Astrocyte (in vitro differentiated cells and primary cell): ENCODE data around the gene SFXN3. TPM values are rescaled to one million over a fixed set of nuclear protein-coding genes. Genes with fewer than 3 reads are reported as not detected.

ENCODE experiments used
- DNase-seq: peaks from one replicate; pipeline ENCODE4 v3.0.0-alpha.2; 2010; ENCODE audit warnings: low read depth
- FAIRE-seq: peaks from 2 replicates; lab custom pipeline; 2011; peaks lifted over from hg19 to GRCh38; lab: Jason Lieb, UNC
- H2AFZ ChIP-seq: 2 replicates; pipeline ENCODE4 v1.6.0; 2012; ENCODE audit warnings: low read depth, low read length, inconsistent platforms
- H3K27ac ChIP-seq: 2 replicates; pipeline ENCODE4 v1.5.1; 2011; ENCODE audit warnings: low read depth, low read length, inconsistent platforms
- H3K27me3 ChIP-seq: 2 replicates; pipeline ENCODE4 v1.6.0; 2011; ENCODE audit warnings: low read length, inconsistent platforms; ENCODE audit not compliant: insufficient read depth
- H3K36me3 ChIP-seq: 2 replicates; pipeline ENCODE4 v1.5.1; 2011; ENCODE audit warnings: low read length, inconsistent platforms; ENCODE audit not compliant: insufficient read depth
- H3K4me1 ChIP-seq: 2 replicates; pipeline ENCODE4 v1.5.1; 2011; ENCODE audit warnings: low read length, inconsistent platforms; ENCODE audit not compliant: insufficient read depth
- H3K4me2 ChIP-seq: 2 replicates; pipeline ENCODE4 v1.6.0; 2012; ENCODE audit warnings: low read length, inconsistent platforms
- H3K4me3 ChIP-seq: 2 replicates; pipeline ENCODE4 v1.5.1; 2011; ENCODE audit warnings: low read depth, mild to moderate bottlenecking, low read length, inconsistent platforms; ENCODE audit not compliant: insufficient read depth
- H3K79me2 ChIP-seq: 2 replicates; pipeline ENCODE4 v1.6.0; 2012; ENCODE audit warnings: mild to moderate bottlenecking, low read length, inconsistent platforms; ENCODE audit not compliant: insufficient read depth
- H3K9ac ChIP-seq: 2 replicates; pipeline ENCODE4 v1.6.0; 2012; ENCODE audit warnings: mild to moderate bottlenecking, low read length, inconsistent platforms
- H3K9me3 ChIP-seq: 2 replicates; pipeline ENCODE4 v1.5.1; 2012; ENCODE audit warnings: low read depth, mild to moderate bottlenecking, low read length, inconsistent platforms; ENCODE audit not compliant: insufficient read depth
- H4K20me1 ChIP-seq: 2 replicates; pipeline ENCODE4 v1.6.0; 2012; ENCODE audit warnings: low read length, inconsistent platforms; ENCODE audit not compliant: insufficient read depth
- H3K27ac Mint-ChIP-seq: one replicate; pipeline ENCODE4 v1.8.0; 2021; ENCODE audit warnings: mild to moderate bottlenecking, mixed read lengths; ENCODE audit not compliant: unreplicated experiment
- H3K27me3 Mint-ChIP-seq: one replicate; pipeline ENCODE4 v1.8.0; 2021; ENCODE audit warnings: low read depth, mixed read lengths; ENCODE audit not compliant: unreplicated experiment
- H3K36me3 Mint-ChIP-seq: one replicate; pipeline ENCODE4 v1.8.0; 2021; ENCODE audit warnings: low read depth, mixed read lengths; ENCODE audit not compliant: unreplicated experiment
- H3K4me1 Mint-ChIP-seq: one replicate; pipeline ENCODE4 v1.8.0; 2021; ENCODE audit warnings: low read depth, mixed read lengths; ENCODE audit not compliant: unreplicated experiment
- H3K4me3 Mint-ChIP-seq: one replicate; pipeline ENCODE4 v1.8.0; 2021; ENCODE audit warnings: mild to moderate bottlenecking, moderate library complexity, mixed read lengths; ENCODE audit not compliant: unreplicated experiment
- H3K9me3 Mint-ChIP-seq: one replicate; pipeline ENCODE4 v1.8.0; 2021; ENCODE audit warnings: mild to moderate bottlenecking, mixed read lengths; ENCODE audit not compliant: unreplicated experiment
- EZH2 ChIP-seq: IDR thresholded peaks from 2 replicates; pipeline ENCODE4 v1.6.1; 2012; ENCODE audit warnings: mild to moderate bottlenecking, low read length, inconsistent platforms; ENCODE audit not compliant: insufficient read depth
- total RNA-seq: library from RNA; stranded (reverse); gene quantifications from 2 replicates; pipeline ENCODE4 v1.2.1, GENCODE V29; 2021
- TF ChIP-seq, protein P1 (sequence below): IDR thresholded peaks from 2 replicates; pipeline ENCODE4 v1.5.1; 2011; ENCODE audit warnings: low read depth, mild to moderate bottlenecking, inconsistent platforms, low read length, moderate library complexity; ENCODE audit not compliant: insufficient read depth

The SFXN3 gene
- total RNA-seq, 1 donor from 2014 or later: 68.3 TPM

DNA sequence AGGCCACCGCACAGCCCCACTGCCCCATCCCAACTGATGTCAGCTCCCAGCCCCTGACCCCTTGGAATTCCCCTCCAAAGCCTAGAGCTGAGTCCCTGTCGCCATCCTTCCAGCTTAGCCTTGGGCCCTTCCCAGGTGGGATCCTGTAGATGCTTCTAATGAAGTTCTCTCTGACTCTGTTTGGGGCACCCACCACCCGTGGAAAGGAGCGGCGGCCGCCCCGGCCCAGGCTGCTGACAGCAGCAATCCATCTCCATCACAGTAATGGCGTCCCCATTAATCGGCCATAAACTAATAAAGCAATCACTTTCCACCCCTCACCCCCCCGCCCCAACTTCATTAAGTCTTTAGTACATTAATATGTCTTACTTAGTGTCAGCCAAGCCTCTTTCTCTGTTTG lies 56.3 kb downstream of the SFXN3 start:
- Histone ChIP-seq H3K4me1 (no peaks in the 10 kb centered on the region), H3K4me2 (no peak overlapping the region), H3K79me2 (no peaks in the 10 kb centered on the region), H2AFZ (no peak overlapping the region), H3K9me3 (no peaks in the 10 kb centered on the region), H3K36me3 (no peaks in the 10 kb centered on the region), H3K9ac (no peak overlapping the region), H3K4me3 (no peak overlapping the region), H4K20me1 (no peaks in the 10 kb centered on the region), H3K27me3 (peaks cover 51% of the 10 kb centered on the region), H3K27ac (no peak overlapping the region)
- no peak for FAIRE-seq
- no peak overlapping the region for H3K4me3 Mint-ChIP-seq
- no peak for TF ChIP-seq EZH2
- TF ChIP-seq, protein P1, sequence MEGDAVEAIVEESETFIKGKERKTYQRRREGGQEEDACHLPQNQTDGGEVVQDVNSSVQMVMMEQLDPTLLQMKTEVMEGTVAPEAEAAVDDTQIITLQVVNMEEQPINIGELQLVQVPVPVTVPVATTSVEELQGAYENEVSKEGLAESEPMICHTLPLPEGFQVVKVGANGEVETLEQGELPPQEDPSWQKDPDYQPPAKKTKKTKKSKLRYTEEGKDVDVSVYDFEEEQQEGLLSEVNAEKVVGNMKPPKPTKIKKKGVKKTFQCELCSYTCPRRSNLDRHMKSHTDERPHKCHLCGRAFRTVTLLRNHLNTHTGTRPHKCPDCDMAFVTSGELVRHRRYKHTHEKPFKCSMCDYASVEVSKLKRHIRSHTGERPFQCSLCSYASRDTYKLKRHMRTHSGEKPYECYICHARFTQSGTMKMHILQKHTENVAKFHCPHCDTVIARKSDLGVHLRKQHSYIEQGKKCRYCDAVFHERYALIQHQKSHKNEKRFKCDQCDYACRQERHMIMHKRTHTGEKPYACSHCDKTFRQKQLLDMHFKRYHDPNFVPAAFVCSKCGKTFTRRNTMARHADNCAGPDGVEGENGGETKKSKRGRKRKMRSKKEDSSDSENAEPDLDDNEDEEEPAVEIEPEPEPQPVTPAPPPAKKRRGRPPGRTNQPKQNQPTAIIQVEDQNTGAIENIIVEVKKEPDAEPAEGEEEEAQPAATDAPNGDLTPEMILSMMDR: no peak
- no peak for DNase-seq
- H3K36me3 Mint-ChIP-seq: no peaks in the 10 kb centered on the region
- no peaks in the 10 kb centered on the region for H3K4me1 Mint-ChIP-seq
- H3K27ac Mint-ChIP-seq: no peak overlapping the region
- H3K27me3 Mint-ChIP-seq: peaks cover 84% of the 10 kb centered on the region
- no peaks in the 10 kb centered on the region for H3K9me3 Mint-ChIP-seq

DNA sequence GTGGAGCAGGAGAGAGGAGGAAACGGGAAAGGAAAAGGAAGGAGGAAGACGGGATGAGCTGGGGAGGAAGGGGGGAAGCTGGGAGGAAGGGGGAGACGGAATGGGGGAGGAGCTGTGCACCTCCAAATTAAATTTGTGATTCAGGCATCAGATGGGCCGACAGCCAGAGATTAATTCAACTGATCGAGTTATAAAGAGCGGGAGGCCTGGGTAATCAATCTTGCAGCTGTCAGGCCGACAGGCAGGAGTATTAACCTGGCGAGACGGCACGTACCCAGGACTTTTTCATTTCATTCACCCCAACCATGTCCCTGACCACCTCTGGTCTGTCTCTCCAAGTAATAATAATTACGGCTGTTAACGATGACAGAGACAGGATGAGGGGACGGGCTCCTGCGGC lies 56.9 kb downstream of the SFXN3 start:
- peaks cover 84% of the 10 kb centered on the region for H3K27me3 Mint-ChIP-seq
- no peak for FAIRE-seq
- no peak overlapping the region for H3K4me3 Mint-ChIP-seq

More for the DNA sequence above, 56.9 kb downstream of the SFXN3 start:
- H3K4me3 ChIP-seq: no peak overlapping the region
- H3K27ac ChIP-seq: no peak overlapping the region
- no peak overlapping the region for H3K4me2 ChIP-seq
- Mint-ChIP-seq H3K36me3 (no peaks in the 10 kb centered on the region), H3K9me3 (no peaks in the 10 kb centered on the region), H3K4me1 (no peaks in the 10 kb centered on the region), H3K27ac (no peak overlapping the region)
- H3K79me2 ChIP-seq: no peaks in the 10 kb centered on the region
- no peaks in the 10 kb centered on the region for H4K20me1 ChIP-seq
- no peak overlapping the region for H2AFZ ChIP-seq
- peaks cover 56% of the 10 kb centered on the region for H3K27me3 ChIP-seq
- no peaks in the 10 kb centered on the region for H3K36me3 ChIP-seq
- H3K9me3 ChIP-seq: no peaks in the 10 kb centered on the region
- no peak for TF ChIP-seq EZH2
- TF ChIP-seq, protein P1: no peak
- no peak overlapping the region for H3K9ac ChIP-seq
- H3K4me1 ChIP-seq: no peaks in the 10 kb centered on the region
- no peak for DNase-seq
